Sigmoid colon (tissue), 4 donors: ENCODE results near the gene TCP11.

Source experiments
- EP300 ChIP-seq, 4 donors: sonication (generic); formaldehyde crosslinking; IDR thresholded peaks; one replicate each; pipeline ENCODE4 v1.6.1; 2017; ENCODE audit warnings: antibody characterized with exemption in 4 of 4
- POLR2A ChIP-seq, 2 donors: fragments of 450-650 bp; IDR thresholded peaks; one replicate each; pipeline ENCODE4 v1.6.1; 2016; ENCODE audit warnings: antibody characterized with exemption in 2 of 2, mild to moderate bottlenecking in 2 of 2, moderate library complexity in 2 of 2

- TF ChIP-seq EP300 (IDR thresholded peaks at IDR 0.05) (peak in 2 of 4 donors; percentile 6 to 50), POLR2A (IDR thresholded peaks at IDR 0.05) (no peak)
Measured at GRCh38 chr6:35084041-35084491, 57.1 kb downstream of the TCP11 start.
